ENCODE data around the gene NKX1-2. TPM values are rescaled to one million over a fixed set of nuclear protein-coding genes. Genes with fewer than 3 reads are reported as not detected.
A peak's percentile ranks its signal among the peaks of the same experiment; 100 is the strongest.

Gene NKX1-2
- total and polyA plus RNA-seq, 2 donors = not detected

DNA sequence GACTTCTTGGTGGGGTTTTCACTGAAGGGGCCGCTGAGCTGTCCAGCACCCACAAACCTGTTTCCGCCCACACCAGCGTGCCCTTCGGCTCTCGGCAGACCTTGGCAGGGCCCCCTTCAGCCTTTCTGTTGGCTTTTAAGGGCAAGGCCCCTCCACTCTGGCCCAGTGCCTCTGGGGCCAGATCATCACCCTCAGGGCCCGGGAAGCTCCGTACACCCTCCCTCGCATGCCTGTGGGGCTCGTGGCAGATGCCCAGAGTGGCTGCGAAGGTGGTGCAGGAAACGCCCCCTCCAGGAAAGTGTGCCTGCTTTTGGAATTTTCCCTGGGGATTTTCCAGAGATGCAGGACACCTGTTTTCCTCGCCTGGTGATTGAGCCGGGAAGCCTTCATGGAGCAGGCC lies 18.8 kb upstream of the NKX1-2 start:
- no peak for DNase-seq (ENCODE audit: extremely low spot score)
- no peak overlapping the region for H3K27ac ChIP-seq (ENCODE audit: low read depth)
- H3K36me3 ChIP-seq (ENCODE audit: insufficient read depth) = no peaks in the 10 kb centered on the region
- WGBS = 85% methylated on average over 13 of the region's 13 CpGs
- H3K4me1 ChIP-seq (ENCODE audit: insufficient read depth) = no peaks in the 10 kb centered on the region
- H3K4me3 ChIP-seq (ENCODE audit: low read depth, low read length) = no peak overlapping the region

DNA sequence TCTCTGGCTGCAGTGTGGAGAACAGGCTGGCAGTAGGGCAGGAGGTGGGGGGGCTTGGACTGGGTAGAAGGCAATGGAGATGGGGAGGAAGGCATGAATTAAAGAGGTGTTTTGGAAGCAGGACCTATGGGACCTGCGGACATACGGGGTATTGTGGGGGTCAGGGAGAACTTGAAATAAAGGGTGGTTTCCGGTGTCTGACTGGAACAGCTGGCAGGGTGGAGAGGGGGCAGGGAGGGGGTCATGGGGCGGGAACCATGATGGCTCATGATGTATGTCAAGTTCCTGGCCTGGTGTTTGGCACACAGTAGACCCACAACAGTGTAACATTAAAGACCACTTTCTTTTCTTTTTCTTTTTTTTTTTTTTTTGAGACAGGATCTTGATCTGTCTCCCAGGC lies 17.3 kb upstream of the NKX1-2 start:
- H3K27ac ChIP-seq (ENCODE audit: low read depth) = no peak overlapping the region
- H3K4me1 ChIP-seq (ENCODE audit: insufficient read depth) = no peaks in the 10 kb centered on the region
- WGBS = 92% methylated on average over 4 of the region's 4 CpGs
- DNase-seq (ENCODE audit: extremely low spot score) = no peak
- H3K4me3 ChIP-seq (ENCODE audit: low read depth, low read length) = no peak overlapping the region
- no peaks in the 10 kb centered on the region for H3K36me3 ChIP-seq (ENCODE audit: insufficient read depth)

DNA sequence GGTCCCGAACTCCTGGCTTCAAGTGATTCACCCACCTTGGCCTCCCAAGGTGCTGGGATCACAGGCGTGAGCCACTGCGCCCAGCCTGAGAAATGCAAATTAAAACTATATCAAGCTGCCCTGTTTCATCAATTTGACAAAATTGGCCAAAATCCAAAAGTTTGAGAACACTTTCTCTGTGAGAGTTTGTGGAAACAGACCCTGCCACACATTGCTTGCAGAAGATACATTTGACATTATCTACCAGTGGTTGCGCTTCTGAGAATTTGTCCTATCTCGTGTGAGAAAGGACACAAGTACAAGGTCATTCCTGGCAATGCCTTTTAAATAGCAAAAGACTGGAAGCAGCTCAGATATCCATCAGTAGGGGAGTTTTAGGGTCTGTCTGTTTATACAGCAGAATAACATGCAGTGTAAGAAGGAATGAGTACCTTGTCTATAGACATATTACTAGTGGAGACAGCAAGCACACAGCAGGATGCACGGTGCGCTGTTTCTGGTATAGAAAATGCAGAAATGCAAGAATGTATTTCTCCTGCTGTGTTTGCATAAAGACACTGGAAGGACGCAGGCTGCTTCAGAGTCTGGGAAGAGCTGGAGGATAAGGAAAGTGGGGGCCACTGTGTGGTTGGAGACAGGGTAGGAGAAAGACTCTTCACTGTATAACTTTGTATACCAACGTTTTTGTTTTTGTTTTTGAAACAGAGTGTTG lies 16.1 kb upstream of the NKX1-2 start:
- Histone ChIP-seq H3K36me3 (ENCODE audit: insufficient read depth) (no peaks in the 10 kb centered on the region), H3K4me1 (ENCODE audit: insufficient read depth) (no peaks in the 10 kb centered on the region), H3K27ac (ENCODE audit: low read depth) (no peak overlapping the region), H3K4me3 (ENCODE audit: low read depth, low read length) (no peak overlapping the region)
- WGBS = 70% methylated on average over 9 of the region's 9 CpGs
- DNase-seq (ENCODE audit: extremely low spot score) = no peak

DNA sequence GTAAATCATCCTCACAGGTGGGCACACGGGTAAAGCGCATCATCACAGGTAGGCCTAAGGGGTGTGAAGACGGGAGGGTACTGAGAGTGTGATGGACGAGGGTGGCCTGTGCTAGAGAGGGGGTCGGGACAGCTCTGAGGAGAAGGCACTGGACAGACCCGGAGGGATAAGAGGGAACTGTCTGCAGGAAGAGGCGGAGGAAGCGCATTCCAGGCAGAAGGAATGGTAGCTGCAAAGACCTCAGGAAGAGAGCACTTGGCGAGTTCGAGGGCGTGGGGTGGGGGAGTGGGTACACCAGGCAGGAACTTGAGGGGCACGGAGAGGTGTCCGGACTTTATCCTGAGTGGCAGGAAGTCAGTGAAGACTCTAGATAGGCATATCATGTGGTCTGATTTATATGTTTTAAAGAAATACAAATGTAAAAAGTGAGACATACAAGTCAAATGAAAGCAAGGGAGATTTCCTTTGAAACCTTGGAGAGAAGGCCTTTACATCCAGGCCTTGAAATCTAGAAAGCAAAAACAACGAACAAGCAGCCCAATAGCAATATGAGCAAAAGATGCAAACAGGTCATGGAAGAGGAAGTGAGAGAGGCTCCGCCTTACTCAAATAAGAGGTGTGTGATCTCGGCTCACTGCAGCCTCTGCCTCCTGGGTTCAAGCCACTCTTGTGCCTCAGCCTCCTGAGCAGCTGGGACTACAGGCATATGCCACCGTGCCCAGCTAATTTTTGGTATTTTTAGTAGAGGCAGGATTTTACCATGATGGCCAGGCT lies 15.4 kb upstream of the NKX1-2 start:
- Histone ChIP-seq H3K36me3 (ENCODE audit: insufficient read depth) (no peaks in the 10 kb centered on the region), H3K4me3 (ENCODE audit: low read depth, low read length) (no peak overlapping the region), H3K4me1 (ENCODE audit: insufficient read depth) (no peaks in the 10 kb centered on the region), H3K27ac (ENCODE audit: low read depth) (no peak overlapping the region)
- 77% methylated on average over 17 of the region's 17 CpGs for WGBS
- no peak for DNase-seq (ENCODE audit: extremely low spot score)

DNA sequence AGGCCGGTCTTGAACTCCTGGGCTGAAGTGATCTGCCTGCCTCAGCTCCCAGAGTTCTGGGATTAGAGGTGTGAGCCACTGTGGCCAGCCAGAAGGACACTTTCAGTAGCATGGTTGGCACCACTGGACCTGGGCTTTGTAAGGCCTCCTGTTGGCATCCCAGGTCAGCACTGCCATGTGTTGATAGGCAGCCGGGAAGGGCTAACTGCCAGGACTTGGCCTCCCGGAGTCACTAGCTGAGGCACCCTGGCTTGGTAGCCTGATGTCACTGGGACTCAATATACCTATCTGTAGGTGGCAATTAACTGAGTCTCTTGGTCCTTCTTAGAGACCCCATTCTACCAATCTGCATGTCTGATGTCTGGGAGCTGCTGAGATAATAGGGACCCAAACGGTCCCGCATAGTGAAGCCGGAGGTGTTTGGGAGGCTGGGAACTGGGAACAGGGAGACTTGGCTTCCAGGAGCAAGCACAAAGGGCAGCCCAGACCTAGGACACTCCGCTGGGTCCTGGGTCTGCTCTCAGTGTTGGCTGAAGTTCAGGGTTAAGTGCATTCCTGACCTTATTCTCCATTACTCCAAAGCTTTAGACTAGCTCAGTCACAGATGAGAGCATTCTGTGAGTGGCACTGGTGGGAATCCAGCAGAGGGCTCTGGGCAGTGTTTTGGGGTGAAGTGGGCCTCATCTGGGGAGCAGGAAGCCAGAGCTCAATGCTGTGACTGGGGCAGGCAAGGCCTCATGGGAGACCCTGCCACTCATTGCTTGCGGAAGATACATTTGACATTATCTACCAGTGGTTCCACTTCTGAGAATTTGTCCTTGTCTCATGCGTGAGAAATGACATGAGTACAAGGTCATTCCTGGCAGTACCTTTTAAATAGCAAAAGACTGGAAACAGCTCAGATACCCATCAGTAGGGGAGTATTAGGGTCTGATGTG lies 14.5 kb upstream of the NKX1-2 start:
- Histone ChIP-seq H3K36me3 (ENCODE audit: insufficient read depth) (no peaks in the 10 kb centered on the region), H3K27ac (ENCODE audit: low read depth) (no peak overlapping the region), H3K4me3 (ENCODE audit: low read depth, low read length) (no peak overlapping the region), H3K4me1 (ENCODE audit: insufficient read depth) (no peaks in the 10 kb centered on the region)
- no peak for DNase-seq (ENCODE audit: extremely low spot score)
- WGBS = 82% methylated on average over 9 of the region's 9 CpGs

DNA sequence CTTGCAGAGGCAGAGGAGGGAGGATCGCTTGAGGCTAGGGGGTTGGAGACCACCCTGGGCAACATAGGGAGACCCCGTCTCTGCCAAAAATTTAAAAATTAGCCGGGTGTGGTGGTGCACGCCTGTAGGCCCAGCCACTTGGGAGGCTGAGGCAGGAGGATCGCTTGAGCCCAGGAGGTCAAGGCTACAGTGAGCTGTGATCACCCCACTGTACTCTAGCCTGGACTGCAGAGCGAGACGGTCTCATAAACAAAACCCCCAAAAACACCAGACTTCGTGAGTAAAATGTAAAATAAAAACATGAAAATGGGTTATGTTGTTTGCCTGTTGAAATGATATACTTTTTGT lies 12.5 kb upstream of the NKX1-2 start:
- Histone ChIP-seq H3K4me3 (ENCODE audit: low read depth, low read length) (peak overlapping the region; percentile 89), H3K4me1 (ENCODE audit: insufficient read depth) (no peaks in the 10 kb centered on the region), H3K27ac (ENCODE audit: low read depth) (no peak overlapping the region), H3K36me3 (ENCODE audit: insufficient read depth) (no peaks in the 10 kb centered on the region)
- 80% methylated on average over 8 of the region's 8 CpGs for WGBS
- DNase-seq (ENCODE audit: extremely low spot score) = no peak

DNA sequence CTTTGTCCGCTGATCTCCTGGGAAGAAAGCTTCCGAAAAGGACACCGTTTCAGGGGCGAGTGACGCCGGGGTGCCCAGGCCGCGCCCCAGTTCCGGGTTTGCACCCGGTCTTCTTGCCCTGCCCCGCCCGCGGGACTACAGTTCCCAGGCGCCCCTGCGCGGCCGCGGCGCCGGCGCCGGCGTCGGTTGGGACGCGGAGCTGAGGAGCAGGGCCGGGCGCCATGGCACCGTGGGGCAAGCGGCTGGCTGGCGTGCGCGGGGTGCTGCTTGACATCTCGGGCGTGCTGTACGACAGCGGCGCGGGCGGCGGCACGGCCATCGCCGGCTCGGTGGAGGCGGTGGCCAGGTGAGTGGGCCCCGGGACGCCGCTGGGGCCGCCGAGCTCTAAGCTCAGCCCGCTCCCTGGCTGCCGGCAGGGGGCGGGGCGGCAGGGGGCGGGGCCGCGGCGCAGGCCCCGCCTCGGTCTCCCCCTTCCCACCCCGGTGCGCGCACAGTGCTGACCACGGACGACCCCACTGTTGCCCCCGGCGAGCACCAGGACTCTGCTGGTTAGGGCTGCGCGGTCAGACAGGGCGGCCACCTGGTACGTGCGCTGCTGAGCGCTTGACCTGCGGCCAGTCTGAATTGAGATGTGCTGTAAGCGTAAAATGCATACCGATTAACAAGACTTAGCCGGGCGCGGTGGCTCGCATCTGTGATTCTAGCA lies 12.0 kb upstream of the NKX1-2 start, which contains the start of gene LHPP:
LHPP (plus strand) TSS at position 182 of the 706 bp plus-strand sequence; CDS start at position 222, 40 bp downstream.
- peak within 1 kb of the TSS; percentile 74 for H3K27ac ChIP-seq (ENCODE audit: low read depth)
- H3K4me3 ChIP-seq (ENCODE audit: low read depth, low read length) = peak within 1 kb of the TSS; percentile 89
- peak; percentile 35 for DNase-seq (ENCODE audit: extremely low spot score)
- WGBS = under 1% methylated on average over 81 of the region's 81 CpGs
- no peaks in the 10 kb centered on the region for H3K4me1 ChIP-seq (ENCODE audit: insufficient read depth)
- no peaks in the 10 kb centered on the region for H3K36me3 ChIP-seq (ENCODE audit: insufficient read depth)

DNA sequence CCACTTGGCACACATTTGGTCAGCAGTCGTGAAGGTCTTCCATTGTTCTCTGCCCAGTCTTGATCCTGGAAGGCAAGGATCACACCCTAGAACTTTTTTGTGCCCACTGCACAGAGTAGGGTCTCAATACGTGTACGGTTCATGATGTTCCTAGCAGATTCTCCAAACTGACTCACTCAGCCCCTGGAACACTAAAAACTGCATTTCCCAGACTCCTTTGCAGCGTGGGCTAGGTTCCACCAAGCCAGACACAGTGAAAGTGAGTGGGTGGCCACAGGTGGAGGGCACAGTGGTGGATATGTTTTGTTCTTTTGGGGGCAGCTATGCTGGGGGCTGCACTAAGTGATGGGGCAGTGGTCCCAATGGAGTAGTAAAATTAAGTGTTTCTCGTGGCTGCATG lies 10.3 kb upstream of the NKX1-2 start:
- Histone ChIP-seq H3K4me3 (ENCODE audit: low read depth, low read length) (no peak overlapping the region), H3K4me1 (ENCODE audit: insufficient read depth) (no peaks in the 10 kb centered on the region), H3K27ac (ENCODE audit: low read depth) (no peak overlapping the region), H3K36me3 (ENCODE audit: insufficient read depth) (no peaks in the 10 kb centered on the region)
- DNase-seq (ENCODE audit: extremely low spot score) = no peak
- 62% methylated on average over 5 of the region's 5 CpGs for WGBS

DNA sequence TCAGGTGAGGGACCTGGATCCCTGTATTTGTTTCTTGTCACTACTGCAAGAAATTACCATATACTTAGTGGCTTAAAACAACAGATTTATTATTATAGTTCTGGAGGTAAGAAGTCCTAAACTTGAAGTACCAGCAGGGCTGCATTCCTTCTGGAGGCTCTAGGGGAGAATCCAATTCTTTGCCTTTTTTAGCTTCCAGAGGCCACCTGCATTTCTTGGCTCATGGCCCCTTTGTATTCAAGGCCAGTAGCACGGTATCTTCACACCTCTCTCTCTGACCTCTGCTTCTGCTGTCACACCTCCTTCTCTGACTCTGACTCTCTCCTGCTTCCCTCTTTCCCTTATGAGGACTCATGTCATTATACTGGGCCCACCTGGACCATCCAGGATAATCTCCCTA lies 9.6 kb upstream of the NKX1-2 start:
- WGBS = 59% methylated on average over 1 of the region's 1 CpG
- no peak for DNase-seq (ENCODE audit: extremely low spot score)
- H3K4me3 ChIP-seq (ENCODE audit: low read depth, low read length) = no peak overlapping the region
- no peaks in the 10 kb centered on the region for H3K36me3 ChIP-seq (ENCODE audit: insufficient read depth)
- H3K4me1 ChIP-seq (ENCODE audit: insufficient read depth) = no peaks in the 10 kb centered on the region
- no peak overlapping the region for H3K27ac ChIP-seq (ENCODE audit: low read depth)

DNA sequence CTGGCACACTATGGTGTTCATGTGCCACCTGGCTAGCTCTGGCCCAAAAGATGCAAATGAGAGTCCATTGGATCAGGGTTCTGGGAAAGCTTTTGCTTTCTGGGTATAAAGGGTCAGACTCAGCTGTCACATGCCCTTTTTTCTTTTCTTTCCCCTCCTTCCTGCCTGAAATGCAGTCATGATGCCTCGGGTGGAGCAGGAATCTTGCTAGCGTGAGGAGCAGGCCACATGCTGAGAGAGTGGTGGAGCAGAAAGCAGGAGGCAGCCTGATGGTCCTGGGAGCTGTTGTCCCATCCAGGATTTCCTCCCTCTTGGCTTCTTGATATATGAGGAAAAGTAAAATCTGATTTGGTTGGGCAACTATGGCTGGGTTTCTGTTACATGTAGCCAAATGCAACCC lies 9.1 kb upstream of the NKX1-2 start:
- H3K4me1 ChIP-seq (ENCODE audit: insufficient read depth) = no peaks in the 10 kb centered on the region
- 49% methylated on average over 2 of the region's 2 CpGs for WGBS
- H3K4me3 ChIP-seq (ENCODE audit: low read depth, low read length) = no peak overlapping the region
- H3K27ac ChIP-seq (ENCODE audit: low read depth) = no peak overlapping the region
- no peak for DNase-seq (ENCODE audit: extremely low spot score)
- H3K36me3 ChIP-seq (ENCODE audit: insufficient read depth) = no peaks in the 10 kb centered on the region

DNA sequence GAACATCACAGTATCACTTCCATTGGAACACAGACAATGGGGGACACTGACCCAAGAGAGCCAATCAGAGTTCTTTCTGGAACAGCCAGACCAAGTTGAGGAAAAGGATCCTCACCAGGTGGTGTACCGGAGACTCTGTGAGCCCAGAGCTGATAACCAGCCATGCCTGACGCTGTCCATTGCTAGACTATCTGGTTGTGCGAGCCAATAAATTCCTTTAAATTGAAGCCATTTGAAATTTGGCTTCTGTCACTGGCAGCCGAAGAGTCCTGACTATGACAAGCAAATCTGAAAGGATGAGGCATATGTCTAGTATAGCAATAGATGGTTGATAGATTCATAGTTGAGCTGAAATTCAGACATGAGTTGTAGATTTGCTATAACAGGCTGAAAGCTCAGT lies 8.6 kb upstream of the NKX1-2 start:
- H3K36me3 ChIP-seq (ENCODE audit: insufficient read depth) = no peaks in the 10 kb centered on the region
- no peak overlapping the region for H3K27ac ChIP-seq (ENCODE audit: low read depth)

DNA sequence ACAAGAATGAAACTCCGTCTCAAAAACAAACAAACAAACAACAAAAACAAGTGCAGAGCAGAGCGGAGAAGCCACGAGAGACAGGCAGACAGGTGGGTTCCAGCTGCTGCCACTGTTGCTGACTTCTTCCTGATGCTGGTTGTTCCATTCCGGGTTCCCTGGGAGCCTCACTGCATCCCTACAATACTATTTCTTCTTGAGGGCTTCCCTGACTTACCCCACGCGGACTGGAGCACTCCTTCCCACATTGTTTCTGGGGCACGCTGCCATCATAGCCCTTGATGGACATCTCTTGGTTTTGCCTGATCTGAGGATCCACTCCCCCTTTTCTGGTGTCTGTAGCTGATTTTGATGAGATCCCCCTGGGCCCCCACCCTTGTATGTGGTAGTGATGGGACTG lies 5.6 kb upstream of the NKX1-2 start:
- no peaks in the 10 kb centered on the region for H3K36me3 ChIP-seq (ENCODE audit: insufficient read depth)
- no peak overlapping the region for H3K27ac ChIP-seq (ENCODE audit: low read depth)
- H3K4me1 ChIP-seq (ENCODE audit: insufficient read depth) = no peaks in the 10 kb centered on the region
- no peak for DNase-seq (ENCODE audit: extremely low spot score)
- WGBS = 69% methylated on average over 7 of the region's 7 CpGs
- no peak overlapping the region for H3K4me3 ChIP-seq (ENCODE audit: low read depth, low read length)

More for the DNA sequence above, 8.6 kb upstream of the NKX1-2 start:
- 61% methylated on average over 4 of the region's 4 CpGs for WGBS
- DNase-seq (ENCODE audit: extremely low spot score) = no peak
- H3K4me1 ChIP-seq (ENCODE audit: insufficient read depth) = no peaks in the 10 kb centered on the region
- H3K4me3 ChIP-seq (ENCODE audit: low read depth, low read length) = no peak overlapping the region

DNA sequence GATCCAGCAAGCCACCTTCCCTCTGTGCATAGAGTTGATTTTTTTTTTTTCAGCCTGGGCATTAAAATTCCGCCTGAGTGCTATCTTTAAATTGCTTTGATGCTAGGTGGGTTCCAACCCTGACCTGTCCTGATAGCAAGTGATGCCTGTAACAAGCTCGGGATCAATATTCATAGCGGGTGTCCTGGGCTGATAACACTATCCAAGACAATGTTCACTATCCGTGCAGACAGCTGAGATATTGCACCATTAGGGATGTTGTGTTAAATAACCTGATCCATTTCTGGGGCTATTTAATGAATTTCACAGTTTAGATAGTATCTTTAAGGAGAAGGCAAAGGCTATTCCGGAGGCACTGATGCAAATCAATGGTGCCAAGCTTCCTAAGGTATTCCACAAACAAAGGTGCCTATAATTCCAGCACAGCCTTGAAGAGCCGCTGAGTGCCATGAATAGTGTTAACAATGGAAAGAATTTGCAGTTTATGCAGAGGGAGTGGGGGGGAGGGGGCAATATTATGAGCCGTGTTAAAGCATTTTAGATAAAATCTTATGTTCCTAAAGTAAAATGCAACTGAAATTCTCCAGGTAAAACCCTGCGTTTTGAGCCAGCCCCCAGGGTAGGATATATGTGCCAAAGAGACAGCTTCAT lies 4.2 kb upstream of the NKX1-2 start:
- H3K4me3 ChIP-seq (ENCODE audit: low read depth, low read length) = no peak overlapping the region
- peaks cover 4% of the 10 kb centered on the region for H3K4me1 ChIP-seq (ENCODE audit: insufficient read depth)
- H3K36me3 ChIP-seq (ENCODE audit: insufficient read depth) = no peaks in the 10 kb centered on the region
- H3K27ac ChIP-seq (ENCODE audit: low read depth) = no peak overlapping the region
- WGBS = 14% methylated on average over 8 of the region's 8 CpGs
- DNase-seq (ENCODE audit: extremely low spot score) = no peak

Data from urinary bladder (tissue), 4 donors.